ENCODE results near the gene OR4E1.

DNA sequence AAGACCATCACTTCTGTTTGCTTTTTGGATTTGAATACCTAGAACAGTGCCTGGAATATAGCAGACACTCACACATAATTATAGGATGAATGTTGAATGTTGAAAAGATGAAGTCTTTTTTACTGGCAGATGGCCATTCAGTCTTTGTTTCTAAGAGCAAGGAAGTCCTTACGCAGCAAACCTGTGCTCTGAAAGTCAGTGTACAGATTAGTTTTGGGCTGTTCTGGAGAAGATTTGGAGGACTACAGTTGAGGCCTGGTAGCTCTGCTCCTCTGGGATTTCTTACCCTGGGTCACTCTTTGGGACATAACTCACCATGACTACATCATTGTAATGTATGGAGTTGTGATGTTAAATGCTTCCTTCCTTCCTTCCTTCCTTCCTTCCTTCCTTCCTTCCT lies 16.6 kb downstream of the OR4E1 start:
- TF ChIP-seq SMC3 (conservative IDR thresholded peaks at IDR 0.05; ENCODE audit: insufficient read depth, low read depth, low read length): no peak
- TF ChIP-seq POLR2AphosphoS5 (IDR thresholded peaks at IDR 0.05; ENCODE audit: control insufficient read depth, insufficient read depth, low read depth, low read length): no peak
- TF ChIP-seq ZNF12 (CRISPR knock-in tag; IDR thresholded peaks at IDR 0.05): no peak
- TF ChIP-seq MYC (IDR thresholded peaks at IDR 0.05; ENCODE audit: low read depth, low read length): no peak
- no peak for TF ChIP-seq MYC (CRISPR knock-in tag; IDR thresholded peaks at IDR 0.05; ENCODE audit: borderline replicate concordance, low read depth)
- TF ChIP-seq SREBF2 (CRISPR knock-in tag; IDR thresholded peaks at IDR 0.05): no peak
- no peak for TF ChIP-seq CHD2 (IDR thresholded peaks at IDR 0.05; ENCODE audit: low read depth, low read length)
- TF ChIP-seq KAT8 (IDR thresholded peaks at IDR 0.05; ENCODE audit: low read depth): no peak
- TF ChIP-seq TEAD4 (IDR thresholded peaks at IDR 0.05; ENCODE audit: low read length): no peak
- no peak for TF ChIP-seq TEAD4 (CRISPR knock-in tag; IDR thresholded peaks at IDR 0.05; ENCODE audit: borderline replicate concordance)
- TF ChIP-seq, protein P1, sequence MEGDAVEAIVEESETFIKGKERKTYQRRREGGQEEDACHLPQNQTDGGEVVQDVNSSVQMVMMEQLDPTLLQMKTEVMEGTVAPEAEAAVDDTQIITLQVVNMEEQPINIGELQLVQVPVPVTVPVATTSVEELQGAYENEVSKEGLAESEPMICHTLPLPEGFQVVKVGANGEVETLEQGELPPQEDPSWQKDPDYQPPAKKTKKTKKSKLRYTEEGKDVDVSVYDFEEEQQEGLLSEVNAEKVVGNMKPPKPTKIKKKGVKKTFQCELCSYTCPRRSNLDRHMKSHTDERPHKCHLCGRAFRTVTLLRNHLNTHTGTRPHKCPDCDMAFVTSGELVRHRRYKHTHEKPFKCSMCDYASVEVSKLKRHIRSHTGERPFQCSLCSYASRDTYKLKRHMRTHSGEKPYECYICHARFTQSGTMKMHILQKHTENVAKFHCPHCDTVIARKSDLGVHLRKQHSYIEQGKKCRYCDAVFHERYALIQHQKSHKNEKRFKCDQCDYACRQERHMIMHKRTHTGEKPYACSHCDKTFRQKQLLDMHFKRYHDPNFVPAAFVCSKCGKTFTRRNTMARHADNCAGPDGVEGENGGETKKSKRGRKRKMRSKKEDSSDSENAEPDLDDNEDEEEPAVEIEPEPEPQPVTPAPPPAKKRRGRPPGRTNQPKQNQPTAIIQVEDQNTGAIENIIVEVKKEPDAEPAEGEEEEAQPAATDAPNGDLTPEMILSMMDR (IDR thresholded peaks at IDR 0.05 in 2 of 3, conservative IDR thresholded peaks at IDR 0.05 in 1 of 3; ENCODE audit: insufficient read depth in 2 of 3, low read depth in 1 of 3, low read length in 3 of 3): no peak
- TF ChIP-seq MAFF (IDR thresholded peaks at IDR 0.05; ENCODE audit: low read length): no peak

Data from K562 (cell line).